ENCODE measurements around the gene EDRF1.

The EDRF1 gene

GRCh38 chr10:125734823-125735222, 15.3 kb downstream of the EDRF1 start:
- CTCF ChIA-PET, result no interaction called here
- no peak overlapping the region for H3K4me3 ChIP-seq (ENCODE audit: low read depth, low read length)
- DNase-seq (ENCODE audit: low read depth, low spot score), result no peak
- POLR2A ChIA-PET, result no interaction called here
- TF ChIP-seq CTCF (IDR thresholded peaks at IDR 0.05; ENCODE audit: insufficient read depth, low read length, missing control alignments), result no peak

- H3K4me3 ChIP-seq (ENCODE audit: low read depth, low read length), result no peak overlapping the region
- no peak for TF ChIP-seq CTCF (IDR thresholded peaks at IDR 0.05; ENCODE audit: insufficient read depth, low read length, missing control alignments)
- ChIA-PET CTCF (interaction anchor here (0.7 kb wide), 2 partner anchors 11 to 40 kb away, joined by 3 to 4 read pairs; no protein-coding TSS in a partner anchor), POLR2A (no interaction called here)
- no peak for DNase-seq (ENCODE audit: low read depth, low spot score)
These were observed 18.7 kb downstream of the EDRF1 start for GRCh38 chr10:125738206-125738605.

GRCh38 chr10:125739994-125740679, 20.6 kb downstream of the EDRF1 start:
- ChIA-PET POLR2A (interaction anchor here (1.1 kb wide), 1 partner anchor 21 kb away, joined by 4 read pairs; the partner anchor contains the start of gene EDRF1), CTCF (interaction anchor here (1.5 kb wide), 1 partner anchor 16 kb away, joined by 5 read pairs; no protein-coding TSS in a partner anchor)
- no peak for TF ChIP-seq CTCF (IDR thresholded peaks at IDR 0.05; ENCODE audit: insufficient read depth, low read length, missing control alignments)
- H3K4me3 ChIP-seq (ENCODE audit: low read depth, low read length), result no peak overlapping the region
- DNase-seq (ENCODE audit: low read depth, low spot score), result no peak

DNA sequence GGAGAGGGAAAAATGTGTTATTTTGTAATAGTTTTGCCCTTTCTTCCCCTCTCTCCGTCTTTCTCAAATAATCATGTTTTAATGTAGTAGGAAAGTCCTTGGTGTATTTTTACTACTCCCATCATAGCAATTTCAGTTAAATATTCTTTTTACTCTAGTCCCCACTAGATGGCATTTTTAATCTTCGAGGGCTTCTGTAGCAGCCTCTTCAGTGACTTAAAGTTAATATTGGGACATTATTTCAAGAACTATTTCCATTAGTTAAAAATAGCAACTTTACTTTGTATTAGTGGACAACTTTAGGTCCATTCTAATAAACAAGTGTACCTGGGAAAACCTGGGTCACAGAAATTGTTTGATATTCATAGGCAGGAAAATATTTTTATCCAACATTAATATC, 23.0 kb downstream of the EDRF1 start:
- ChIA-PET CTCF (interaction anchor here (1.4 kb wide), 1 partner anchor 9 kb away, joined by 4 read pairs; no protein-coding TSS in a partner anchor), POLR2A (no interaction called here)
- H3K4me3 ChIP-seq (ENCODE audit: low read depth, low read length), result no peak overlapping the region
- no peak for TF ChIP-seq CTCF (IDR thresholded peaks at IDR 0.05; ENCODE audit: insufficient read depth, low read length, missing control alignments)
- DNase-seq (ENCODE audit: low read depth, low spot score), result no peak

DNA sequence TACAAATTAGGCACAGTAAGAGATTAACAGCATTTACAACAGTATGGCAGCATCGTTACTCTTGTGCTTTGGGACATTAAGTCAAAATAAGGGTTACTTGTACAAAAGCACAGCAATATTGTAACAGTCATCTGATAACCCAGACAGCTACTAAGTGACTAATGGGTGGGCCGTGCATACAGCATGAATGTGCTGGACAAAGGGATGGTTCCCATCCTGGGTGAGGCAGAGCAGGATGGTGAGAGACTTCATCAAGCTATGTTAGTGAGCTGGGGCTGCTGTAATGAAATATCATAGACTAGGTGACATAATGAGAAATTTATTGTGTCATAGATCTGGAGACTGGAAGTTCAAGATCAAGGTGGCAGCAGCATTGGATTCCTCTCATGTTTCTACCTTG, 25.4 kb downstream of the EDRF1 start:
- TF ChIP-seq CTCF (IDR thresholded peaks at IDR 0.05; ENCODE audit: insufficient read depth, low read length, missing control alignments), result no peak
- H3K4me3 ChIP-seq (ENCODE audit: low read depth, low read length), result no peak overlapping the region
- DNase-seq (ENCODE audit: low read depth, low spot score), result no peak
- POLR2A ChIA-PET, result no interaction called here
- CTCF ChIA-PET, result no interaction called here

GRCh38 chr10:125747417-125747816, 27.9 kb downstream of the EDRF1 start:
- POLR2A ChIA-PET, result no interaction called here
- CTCF ChIA-PET, result no interaction called here
- no peak for DNase-seq (ENCODE audit: low read depth, low spot score)
- no peak overlapping the region for H3K4me3 ChIP-seq (ENCODE audit: low read depth, low read length)
- no peak for TF ChIP-seq CTCF (IDR thresholded peaks at IDR 0.05; ENCODE audit: insufficient read depth, low read length, missing control alignments)

All from AG04449 (cell line).